ENCODE data around the gene A3GALT2. TPM values are rescaled to one million over a fixed set of nuclear protein-coding genes. Genes with fewer than 3 reads are reported as not detected.

The A3GALT2 gene
- total and polyA plus RNA-seq, 8 donors, result 0.07 TPM; not detected in 7

DNA sequence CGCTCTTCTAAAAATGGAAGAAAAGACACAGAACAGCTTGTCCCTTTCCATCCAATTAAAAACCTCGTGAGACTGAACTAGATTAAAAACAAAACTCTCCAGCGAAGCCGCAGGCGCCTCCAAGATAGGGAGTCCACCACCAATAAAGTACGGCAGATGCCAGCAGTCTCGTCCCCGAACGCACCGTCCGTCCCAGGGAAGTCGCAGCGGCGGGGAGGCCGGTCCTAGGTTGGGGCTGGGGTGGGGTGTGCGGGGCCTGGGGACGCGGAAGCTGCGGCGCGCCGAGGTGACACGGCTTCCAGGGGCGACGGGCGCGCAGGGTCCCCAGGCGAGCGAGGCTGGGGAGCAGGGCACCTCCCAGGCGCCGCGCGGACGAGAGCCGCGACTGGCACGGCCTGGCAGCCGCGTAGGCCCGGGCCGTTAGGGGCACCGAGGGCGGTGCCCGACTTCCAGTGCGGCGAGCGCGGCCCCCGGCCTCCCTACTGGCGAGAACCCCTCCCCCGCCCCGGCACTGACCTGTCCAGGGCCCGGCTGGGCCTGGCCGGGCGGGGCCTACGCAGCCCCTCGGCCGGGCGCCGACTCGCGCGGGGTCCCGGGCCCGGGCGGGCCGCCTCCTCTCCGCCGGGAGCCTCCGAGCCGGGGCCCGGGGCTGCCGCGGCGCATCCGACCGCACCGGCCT lies 28.3 kb upstream of the A3GALT2 start:
- FAIRE-seq (no peak), ATAC-seq (peak; percentile 14 to 38 (median 26)), DNase-seq (peak; percentile 45 to 85 (median 66))
- Histone ChIP-seq H3K4me1 (peaks cover 9 to 35% (median 33%) of the 10 kb centered on the region in 3 donors), H3K4me3 (peak overlapping the region; percentile 56 to 89 (median 84)), H3K27ac (peak overlapping the region; percentile 83 to 96 (median 93)), H3K27me3 (no peaks in the 10 kb centered on the region), H3K36me3 (no peaks in the 10 kb centered on the region), H3K9me3 (no peaks in the 10 kb centered on the region)
- intact Hi-C loops (cut with DNase I), result no loop called here
- no peak for TF ChIP-seq CTCF (IDR thresholded peaks at IDR 0.05)
- 0% methylated on average over 41 to 78 of the region's 78 CpGs for WGBS, 2 donors

- ATAC-seq (peak in 3 of 4 donors; percentile 2 to 29 (median 26)), FAIRE-seq (no peak), DNase-seq (no peak)
- Histone ChIP-seq H3K36me3 (no peaks in the 10 kb centered on the region), H3K9me3 (no peaks in the 10 kb centered on the region), H3K4me1 (peaks cover 11 to 40% (median 38%) of the 10 kb centered on the region in 3 donors), H3K4me3 (peak overlapping the region; percentile 56 to 89 (median 84)), H3K27ac (peak overlapping the region; percentile 83 to 96 (median 93)), H3K27me3 (no peaks in the 10 kb centered on the region)
- 1% methylated on average over 11 of the region's 11 CpGs for WGBS, 2 donors
- intact Hi-C loops (cut with DNase I), result no loop called here
- no peak for TF ChIP-seq CTCF (IDR thresholded peaks at IDR 0.05)
These were observed 27.8 kb upstream of the A3GALT2 start for GRCh38 chr1:33348676-33349080.

DNA sequence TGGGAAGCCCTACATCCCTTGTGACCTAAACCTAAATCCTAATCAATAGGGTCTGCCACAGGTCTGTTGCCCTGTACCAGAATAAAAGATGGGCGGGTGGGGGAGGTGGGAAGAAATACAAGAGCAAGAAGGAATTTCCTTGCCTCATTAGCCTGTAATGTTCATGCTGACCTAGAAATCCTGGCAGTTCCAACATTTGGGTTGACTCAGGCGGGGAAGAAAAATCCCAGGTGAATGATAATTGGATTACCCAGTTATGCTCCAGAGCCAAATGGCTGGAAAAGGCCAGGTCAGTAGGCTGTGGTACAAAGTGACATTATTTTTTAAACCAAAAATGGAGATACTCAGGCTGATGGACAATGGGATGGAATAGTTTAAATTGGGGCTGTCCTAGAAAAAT lies 27.3 kb upstream of the A3GALT2 start:
- H3K27ac ChIP-seq, result peak overlapping the region in 3 of 4 donors; percentile 58 to 96 (median 96)
- intact Hi-C loops (cut with DNase I), result no loop called here
- no peaks in the 10 kb centered on the region for H3K9me3 ChIP-seq
- no peaks in the 10 kb centered on the region for H3K36me3 ChIP-seq
- peaks cover 16 to 45% (median 43%) of the 10 kb centered on the region in 3 donors for H3K4me1 ChIP-seq
- ATAC-seq (no peak), FAIRE-seq (no peak), DNase-seq (no peak)
- H3K27me3 ChIP-seq, result no peaks in the 10 kb centered on the region
- peak overlapping the region; percentile 56 to 89 (median 84) for H3K4me3 ChIP-seq
- no peak for TF ChIP-seq CTCF (IDR thresholded peaks at IDR 0.05)
- 22 to 27% methylated on average over 2 of the region's 2 CpGs for WGBS, 2 donors

DNA sequence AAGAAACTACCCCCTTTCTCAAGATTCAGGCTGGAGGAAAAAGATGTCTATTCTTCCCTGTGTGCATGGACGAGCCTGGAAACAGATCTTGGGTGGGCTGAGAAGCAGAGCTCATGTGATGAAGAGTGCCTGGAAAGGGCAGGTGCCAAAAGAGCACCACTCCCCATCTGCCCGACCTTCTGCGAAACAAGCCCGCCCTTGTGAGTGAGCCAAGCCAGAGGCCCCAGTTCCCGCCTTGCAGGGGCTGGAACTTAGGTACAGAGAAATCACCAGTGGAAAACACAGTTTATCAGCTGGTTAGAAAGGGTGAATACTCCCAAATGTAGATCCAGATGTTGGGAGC lies 26.7 kb upstream of the A3GALT2 start:
- peaks cover 22 to 51% (median 49%) of the 10 kb centered on the region in 3 donors for H3K4me1 ChIP-seq
- peak overlapping the region in 3 of 4 donors; percentile 81 to 89 (median 87) for H3K4me3 ChIP-seq
- no peaks in the 10 kb centered on the region for H3K9me3 ChIP-seq
- peak overlapping the region; percentile 30 to 96 (median 77) for H3K27ac ChIP-seq
- DNase-seq (no peak), FAIRE-seq (no peak), ATAC-seq (no peak)
- intact Hi-C loops (cut with DNase I), result no loop called here
- no peak for TF ChIP-seq CTCF (IDR thresholded peaks at IDR 0.05)
- H3K36me3 ChIP-seq, result no peaks in the 10 kb centered on the region
- WGBS, 2 donors, result 15% methylated on average over 5 of the region's 5 CpGs
- H3K27me3 ChIP-seq, result no peaks in the 10 kb centered on the region
